Progenitor cell of endocrine pancreas (in vitro differentiated cells): ENCODE data around the gene ADGRV1. TPM values are rescaled to one million over a fixed set of nuclear protein-coding genes. Genes with fewer than 3 reads are reported as not detected.

ENCODE experiments used
- DNase-seq: peaks from one replicate; pipeline ENCODE4 v3.0.0; 2021; ENCODE audit warnings: low spot score; ENCODE audit not compliant: unreplicated experiment
- H3K27ac Mint-ChIP-seq: 2 replicates; pipeline ENCODE4 v1.8.0; 2021; ENCODE audit warnings: mild to moderate bottlenecking, moderate library complexity, mixed read lengths
- H3K27me3 Mint-ChIP-seq: 2 replicates; pipeline ENCODE4 v1.8.0; 2021; ENCODE audit warnings: mixed read lengths
- H3K36me3 Mint-ChIP-seq: 2 replicates; pipeline ENCODE4 v1.8.0; 2022; ENCODE audit warnings: mixed read lengths; ENCODE audit not compliant: insufficient read depth
- H3K4me1 Mint-ChIP-seq: 2 replicates; pipeline ENCODE4 v1.8.0; 2021; ENCODE audit warnings: low read depth, mixed read lengths
- H3K4me3 Mint-ChIP-seq: 2 replicates; pipeline ENCODE4 v1.8.0; 2021; ENCODE audit warnings: low read depth, mild to moderate bottlenecking, moderate library complexity, mixed read lengths
- H3K9me3 Mint-ChIP-seq: 2 replicates; pipeline ENCODE4 v1.8.0; 2021; ENCODE audit warnings: low read depth, mixed read lengths
- CTCF ChIP-seq: fragments of 200-600 bp; sonication (generic); IDR thresholded peaks from one replicate; pipeline ENCODE4 v1.5.0; 2021; ENCODE audit warnings: antibody characterized with exemption, mild to moderate bottlenecking; ENCODE audit not compliant: unreplicated experiment
- total RNA-seq: library from RNA; stranded (reverse); gene quantifications from 2 replicates; pipeline ENCODE4 v1.2.1, GENCODE V29; 2021

The ADGRV1 gene
- total RNA-seq, 1 donor from 2014 or later: 82.3 TPM

DNA sequence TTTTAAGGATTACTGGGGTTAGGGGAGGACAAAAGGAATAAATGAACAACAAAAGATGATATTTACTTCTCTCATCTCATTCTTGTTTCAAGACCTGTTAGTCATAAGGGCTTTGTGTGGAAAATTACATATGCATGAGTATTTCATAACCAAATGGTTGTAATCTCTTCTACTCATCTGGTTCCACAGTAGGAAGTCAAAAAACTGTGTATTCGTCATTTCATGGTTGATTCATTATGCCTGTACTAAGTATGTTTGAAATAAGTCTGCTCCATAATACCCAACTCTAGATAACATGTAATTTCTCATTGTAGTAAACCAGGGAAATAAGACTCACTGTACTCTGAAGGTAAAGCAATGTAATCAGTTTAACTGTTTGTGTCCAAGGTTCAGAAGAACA, 611.7 kb downstream of the ADGRV1 start:
- Mint-ChIP-seq H3K36me3 (peaks cover 3% of the 10 kb centered on the region), H3K4me3 (no peak overlapping the region), H3K27me3 (no peaks in the 10 kb centered on the region), H3K27ac (no peak overlapping the region), H3K9me3 (no peaks in the 10 kb centered on the region), H3K4me1 (peaks cover 5% of the 10 kb centered on the region)
- no peak for DNase-seq
- no peak for TF ChIP-seq CTCF

- TF ChIP-seq CTCF: no peak
- Mint-ChIP-seq H3K4me1 (peaks cover 14% of the 10 kb centered on the region), H3K9me3 (no peaks in the 10 kb centered on the region), H3K4me3 (no peak overlapping the region), H3K27me3 (no peaks in the 10 kb centered on the region), H3K36me3 (peaks cover 3% of the 10 kb centered on the region), H3K27ac (no peak overlapping the region)
- DNase-seq: no peak
Observed at GRCh38 chr5:91171322-91171721, 612.7 kb downstream of the ADGRV1 start.

- Mint-ChIP-seq H3K4me1 (peaks cover 18% of the 10 kb centered on the region), H3K27ac (no peak overlapping the region), H3K36me3 (no peaks in the 10 kb centered on the region), H3K4me3 (no peak overlapping the region), H3K27me3 (no peaks in the 10 kb centered on the region), H3K9me3 (no peaks in the 10 kb centered on the region)
- TF ChIP-seq CTCF: no peak
- DNase-seq: no peak
Observed at GRCh38 chr5:91174396-91174795, 615.8 kb downstream of the ADGRV1 start.

GRCh38 chr5:91175708-91176107, 617.1 kb downstream of the ADGRV1 start:
- H3K27ac Mint-ChIP-seq: peak overlapping the region; percentile 24
- no peaks in the 10 kb centered on the region for H3K9me3 Mint-ChIP-seq
- H3K27me3 Mint-ChIP-seq: no peaks in the 10 kb centered on the region
- H3K4me1 Mint-ChIP-seq: peaks cover 18% of the 10 kb centered on the region
- no peak for DNase-seq
- H3K4me3 Mint-ChIP-seq: no peak overlapping the region
- TF ChIP-seq CTCF: no peak
- no peaks in the 10 kb centered on the region for H3K36me3 Mint-ChIP-seq

DNA sequence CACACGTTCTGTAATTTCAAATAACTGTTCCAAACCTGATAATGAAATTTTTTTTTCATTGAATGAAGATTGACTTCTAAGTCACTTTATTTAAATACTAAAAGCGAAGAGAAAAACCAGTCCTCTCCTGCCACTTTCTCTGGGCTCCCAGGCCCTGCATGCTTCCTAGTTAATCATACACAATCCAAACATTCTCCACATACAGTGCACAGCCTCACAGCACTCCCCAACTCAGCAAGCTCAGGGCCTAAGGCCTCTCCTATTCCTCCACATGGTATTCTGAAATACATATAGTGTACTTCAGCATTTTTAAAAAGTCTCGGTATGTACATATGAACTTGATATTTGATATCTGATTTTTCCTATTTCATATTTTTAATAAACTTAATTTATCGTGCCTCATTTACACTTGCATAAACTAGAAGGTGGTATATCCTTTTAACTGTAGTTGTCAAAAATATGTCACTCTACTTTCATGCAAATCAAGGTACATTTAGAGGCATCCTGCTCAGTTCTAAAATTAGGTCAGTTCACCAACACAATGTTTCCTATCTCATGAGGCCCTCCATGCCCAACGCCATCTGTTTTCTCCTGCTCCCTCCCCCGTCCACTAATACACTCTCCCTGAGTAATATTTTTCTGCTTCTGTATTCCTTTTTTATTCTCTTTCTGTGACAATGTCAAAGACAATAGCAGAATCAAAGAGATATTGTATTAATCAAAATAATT, 617.9 kb downstream of the ADGRV1 start:
- Mint-ChIP-seq H3K36me3 (no peaks in the 10 kb centered on the region), H3K9me3 (no peaks in the 10 kb centered on the region), H3K27ac (peak overlapping the region; percentile 47), H3K4me3 (no peak overlapping the region), H3K27me3 (no peaks in the 10 kb centered on the region), H3K4me1 (peaks cover 18% of the 10 kb centered on the region)
- peak; percentile 15 for DNase-seq
- no peak for TF ChIP-seq CTCF
